SK-N-SH treated with all-trans-retinoic acid at 6 μM for 48 hours (cell line): ENCODE measurements around the gene CHSY3.

Source experiments
- ATAC-seq: fragments of 200-7000 bp; cut with Tn5 transposase; 3 replicates; pipeline ENCODE4 v1.9.1; 2020; ENCODE audit warnings: mild to moderate bottlenecking, moderate library complexity
- ARNTL ChIP-seq: fragments of 450-650 bp; formaldehyde crosslinking; IDR thresholded peaks from 2 replicates; pipeline ENCODE4 v1.5.0; 2020; ENCODE audit warnings: low read depth, mild to moderate bottlenecking, moderate library complexity, borderline replicate concordance
- BACH2 ChIP-seq: fragments of 250-450 bp; sonication (Bioruptor Pico); IDR thresholded peaks from 2 replicates; pipeline ENCODE4 v1.9.0; 2021; ENCODE audit warnings: mild to moderate bottlenecking, borderline replicate concordance
- CREB5 ChIP-seq: fragments of 250-450 bp; sonication (Bioruptor Pico); IDR thresholded peaks from 2 replicates; pipeline ENCODE4 v1.5.1; 2020; ENCODE audit warnings: low read depth, mild to moderate bottlenecking, moderate library complexity
- CSDC2 ChIP-seq: fragments of 250-450 bp; sonication (Bioruptor Pico); IDR thresholded peaks from 2 replicates; pipeline ENCODE4 v1.5.0; 2020; ENCODE audit warnings: mild to moderate bottlenecking, moderate library complexity
- ESRRG ChIP-seq: fragments of 250-450 bp; sonication (Bioruptor Pico); IDR thresholded peaks from 2 replicates; pipeline ENCODE4 v1.6.1; 2021; ENCODE audit warnings: mild to moderate bottlenecking
- GLIS3 ChIP-seq: fragments of 250-450 bp; sonication (Bioruptor Pico); IDR thresholded peaks from 2 replicates; pipeline ENCODE4 v1.5.0; 2020; ENCODE audit warnings: mild to moderate bottlenecking, moderate library complexity
- ISL1 ChIP-seq: fragments of 250-450 bp; sonication (Bioruptor Pico); IDR thresholded peaks from 2 replicates; pipeline ENCODE4 v2.1.2; 2022; ENCODE audit warnings: mild to moderate bottlenecking, moderate library complexity
- OSR1 ChIP-seq: fragments of 250-450 bp; sonication (Bioruptor Pico); IDR thresholded peaks from 2 replicates; pipeline ENCODE4 v1.8.0; 2022; ENCODE audit warnings: moderate library complexity, mild to moderate bottlenecking, inconsistent platforms
- PATZ1 ChIP-seq: fragments of 250-450 bp; sonication (Bioruptor Pico); IDR thresholded peaks from 2 replicates; pipeline ENCODE4 v1.8.0; 2020; ENCODE audit warnings: mild to moderate bottlenecking, moderate library complexity, borderline replicate concordance
- PPARA ChIP-seq: fragments of 250-450 bp; sonication (Bioruptor Pico); IDR thresholded peaks from 2 replicates; pipeline ENCODE4 v1.5.0; 2020; ENCODE audit warnings: mild to moderate bottlenecking, borderline replicate concordance
- RARB ChIP-seq: fragments of 250-450 bp; sonication (Bioruptor Pico); IDR thresholded peaks from 2 replicates; pipeline ENCODE4 v1.8.0; 2021; ENCODE audit warnings: mild to moderate bottlenecking, moderate library complexity
- SNAI2 ChIP-seq: fragments of 250-450 bp; sonication (Bioruptor Pico); IDR thresholded peaks from 2 replicates; pipeline ENCODE4 v1.5.0; 2020; ENCODE audit warnings: mild to moderate bottlenecking, moderate library complexity
- TCF4 ChIP-seq: fragments of 250-450 bp; sonication (Bioruptor Pico); IDR thresholded peaks from 2 replicates; pipeline ENCODE4 v1.8.0; 2021; ENCODE audit warnings: mild to moderate bottlenecking, moderate library complexity, borderline replicate concordance
- TOX ChIP-seq: fragments of 250-450 bp; sonication (Bioruptor Pico); IDR thresholded peaks from 2 replicates; pipeline ENCODE4 v1.8.0; 2021; ENCODE audit warnings: mild to moderate bottlenecking, moderate library complexity, borderline replicate concordance
- ZC3H10 ChIP-seq: fragments of 250-450 bp; sonication (Bioruptor Pico); IDR thresholded peaks from 2 replicates; pipeline ENCODE4 v1.5.1; 2021; ENCODE audit warnings: mild to moderate bottlenecking, moderate library complexity
- ZFP3 ChIP-seq: fragments of 250-450 bp; sonication (Bioruptor Pico); IDR thresholded peaks from 2 replicates; pipeline ENCODE4 v1.5.0; 2020; ENCODE audit warnings: mild to moderate bottlenecking, moderate library complexity
- ZFP30 ChIP-seq: fragments of 450-650 bp; formaldehyde crosslinking; IDR thresholded peaks from 2 replicates; pipeline ENCODE4 v1.5.0; 2022; ENCODE audit warnings: mild to moderate bottlenecking, moderate library complexity
- ZNF565 ChIP-seq: fragments of 450-650 bp; formaldehyde crosslinking; conservative IDR thresholded peaks from 2 replicates; pipeline ENCODE4 v1.5.0; 2020; ENCODE audit warnings: low read depth, mild to moderate bottlenecking, moderate library complexity
- ZNF70 ChIP-seq: fragments of 450-650 bp; formaldehyde crosslinking; IDR thresholded peaks from 2 replicates; pipeline ENCODE4 v1.5.0; 2020; ENCODE audit warnings: mild to moderate bottlenecking, moderate library complexity
- ZNF8 ChIP-seq: fragments of 450-650 bp; formaldehyde crosslinking; IDR thresholded peaks from 2 replicates; pipeline ENCODE4 v1.5.0; 2020; ENCODE audit warnings: mild to moderate bottlenecking, moderate library complexity
- TF ChIP-seq, protein P1 (sequence below): fragments of 250-450 bp; sonication (Bioruptor Pico); IDR thresholded peaks from 2 replicates; pipeline ENCODE4 v1.5.1; 2021; ENCODE audit warnings: mild to moderate bottlenecking, moderate library complexity
- TF ChIP-seq, protein P2 (sequence below): fragments of 250-450 bp; sonication (Bioruptor Pico); IDR thresholded peaks from 2 replicates; pipeline ENCODE4 v1.8.0; 2021; ENCODE audit warnings: low read depth, mild to moderate bottlenecking, moderate library complexity, borderline replicate concordance
- TF ChIP-seq, protein P3 (sequence below): fragments of 250-450 bp; sonication (Bioruptor Pico); IDR thresholded peaks from 2 replicates; pipeline ENCODE4 v1.5.0; 2020; ENCODE audit warnings: mild to moderate bottlenecking, moderate library complexity

The CHSY3 gene

DNA sequence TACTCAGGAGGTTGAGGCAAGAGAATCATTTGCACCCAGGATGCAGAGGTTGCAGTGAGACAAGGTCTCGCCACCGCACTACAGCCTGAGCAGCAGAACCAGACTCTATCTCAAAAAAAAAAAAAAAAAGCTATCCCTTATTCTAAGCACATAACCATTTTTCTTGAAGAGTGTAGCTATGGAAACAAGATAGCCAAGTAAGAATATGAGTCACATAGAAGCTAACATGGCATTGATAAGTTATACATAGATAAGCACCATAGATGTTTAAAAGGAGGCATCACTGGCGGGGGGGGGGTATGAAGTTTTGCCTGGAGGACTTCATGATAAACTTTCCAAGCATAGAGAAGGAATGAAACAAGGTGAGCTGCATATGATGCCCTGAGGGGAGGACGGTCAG, 26.0 kb downstream of the CHSY3 start:
- TF ChIP-seq SNAI2 (CRISPR knock-in tag) (no peak), ZNF8 (CRISPR knock-in tag) (no peak), TCF4 (CRISPR knock-in tag) (no peak), ZC3H10 (CRISPR knock-in tag) (no peak), BACH2 (no peak), ESRRG (CRISPR knock-in tag) (no peak), ZNF70 (CRISPR knock-in tag) (no peak), GLIS3 (CRISPR knock-in tag) (no peak), PATZ1 (CRISPR knock-in tag) (no peak), ZFP30 (CRISPR knock-in tag) (no peak), ARNTL (no peak), CREB5 (CRISPR knock-in tag) (no peak), OSR1 (CRISPR knock-in tag) (no peak), CSDC2 (CRISPR knock-in tag) (no peak), RARB (no peak)
- TF ChIP-seq, protein P1, sequence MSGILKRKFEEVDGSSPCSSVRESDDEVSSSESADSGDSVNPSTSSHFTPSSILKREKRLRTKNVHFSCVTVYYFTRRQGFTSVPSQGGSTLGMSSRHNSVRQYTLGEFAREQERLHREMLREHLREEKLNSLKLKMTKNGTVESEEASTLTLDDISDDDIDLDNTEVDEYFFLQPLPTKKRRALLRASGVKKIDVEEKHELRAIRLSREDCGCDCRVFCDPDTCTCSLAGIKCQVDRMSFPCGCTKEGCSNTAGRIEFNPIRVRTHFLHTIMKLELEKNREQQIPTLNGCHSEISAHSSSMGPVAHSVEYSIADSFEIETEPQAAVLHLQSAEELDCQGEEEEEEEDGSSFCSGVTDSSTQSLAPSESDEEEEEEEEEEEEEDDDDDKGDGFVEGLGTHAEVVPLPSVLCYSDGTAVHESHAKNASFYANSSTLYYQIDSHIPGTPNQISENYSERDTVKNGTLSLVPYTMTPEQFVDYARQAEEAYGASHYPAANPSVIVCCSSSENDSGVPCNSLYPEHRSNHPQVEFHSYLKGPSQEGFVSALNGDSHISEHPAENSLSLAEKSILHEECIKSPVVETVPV (CRISPR knock-in tag), result no peak
- ATAC-seq, result no peak

- TF ChIP-seq, protein P1 (CRISPR knock-in tag), result no peak
- TF ChIP-seq, protein P2, sequence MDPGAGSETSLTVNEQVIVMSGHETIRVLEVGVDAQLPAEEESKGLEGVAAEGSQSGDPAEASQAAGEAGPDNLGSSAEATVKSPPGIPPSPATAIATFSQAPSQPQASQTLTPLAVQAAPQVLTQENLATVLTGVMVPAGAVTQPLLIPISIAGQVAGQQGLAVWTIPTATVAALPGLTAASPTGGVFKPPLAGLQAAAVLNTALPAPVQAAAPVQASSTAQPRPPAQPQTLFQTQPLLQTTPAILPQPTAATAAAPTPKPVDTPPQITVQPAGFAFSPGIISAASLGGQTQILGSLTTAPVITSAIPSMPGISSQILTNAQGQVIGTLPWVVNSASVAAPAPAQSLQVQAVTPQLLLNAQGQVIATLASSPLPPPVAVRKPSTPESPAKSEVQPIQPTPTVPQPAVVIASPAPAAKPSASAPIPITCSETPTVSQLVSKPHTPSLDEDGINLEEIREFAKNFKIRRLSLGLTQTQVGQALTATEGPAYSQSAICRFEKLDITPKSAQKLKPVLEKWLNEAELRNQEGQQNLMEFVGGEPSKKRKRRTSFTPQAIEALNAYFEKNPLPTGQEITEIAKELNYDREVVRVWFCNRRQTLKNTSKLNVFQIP (CRISPR knock-in tag), result no peak
- no peak for TF ChIP-seq BACH2
- no peak for TF ChIP-seq ZFP30 (CRISPR knock-in tag)
- no peak for TF ChIP-seq GLIS3 (CRISPR knock-in tag)
- TF ChIP-seq TOX (CRISPR knock-in tag), result no peak
- TF ChIP-seq OSR1 (CRISPR knock-in tag), result no peak
- no peak for TF ChIP-seq PATZ1 (CRISPR knock-in tag)
- no peak for TF ChIP-seq CSDC2 (CRISPR knock-in tag)
- TF ChIP-seq ZC3H10 (CRISPR knock-in tag), result no peak
- no peak for TF ChIP-seq TCF4 (CRISPR knock-in tag)
- TF ChIP-seq ZFP3 (CRISPR knock-in tag), result no peak
- no peak for TF ChIP-seq ZNF565 (CRISPR knock-in tag)
- TF ChIP-seq RARB, result no peak
- TF ChIP-seq PPARA, result no peak
- TF ChIP-seq ARNTL, result no peak
- TF ChIP-seq SNAI2 (CRISPR knock-in tag), result no peak
- ATAC-seq, result no peak
Observed at GRCh38 chr5:129935626-129936025, 31.4 kb downstream of the CHSY3 start.

- ATAC-seq, result no peak
- no peak for TF ChIP-seq ZFP30 (CRISPR knock-in tag)
- TF ChIP-seq ZNF70 (CRISPR knock-in tag), result no peak
- no peak for TF ChIP-seq ZNF565 (CRISPR knock-in tag)
- no peak for TF ChIP-seq PPARA
- no peak for TF ChIP-seq ZFP3 (CRISPR knock-in tag)
- TF ChIP-seq CSDC2 (CRISPR knock-in tag), result no peak
- no peak for TF ChIP-seq PATZ1 (CRISPR knock-in tag)
- no peak for TF ChIP-seq TOX (CRISPR knock-in tag)
- TF ChIP-seq ISL1 (CRISPR knock-in tag), result no peak
- no peak for TF ChIP-seq BACH2
- no peak for TF ChIP-seq TCF4 (CRISPR knock-in tag)
- TF ChIP-seq, protein P3, sequence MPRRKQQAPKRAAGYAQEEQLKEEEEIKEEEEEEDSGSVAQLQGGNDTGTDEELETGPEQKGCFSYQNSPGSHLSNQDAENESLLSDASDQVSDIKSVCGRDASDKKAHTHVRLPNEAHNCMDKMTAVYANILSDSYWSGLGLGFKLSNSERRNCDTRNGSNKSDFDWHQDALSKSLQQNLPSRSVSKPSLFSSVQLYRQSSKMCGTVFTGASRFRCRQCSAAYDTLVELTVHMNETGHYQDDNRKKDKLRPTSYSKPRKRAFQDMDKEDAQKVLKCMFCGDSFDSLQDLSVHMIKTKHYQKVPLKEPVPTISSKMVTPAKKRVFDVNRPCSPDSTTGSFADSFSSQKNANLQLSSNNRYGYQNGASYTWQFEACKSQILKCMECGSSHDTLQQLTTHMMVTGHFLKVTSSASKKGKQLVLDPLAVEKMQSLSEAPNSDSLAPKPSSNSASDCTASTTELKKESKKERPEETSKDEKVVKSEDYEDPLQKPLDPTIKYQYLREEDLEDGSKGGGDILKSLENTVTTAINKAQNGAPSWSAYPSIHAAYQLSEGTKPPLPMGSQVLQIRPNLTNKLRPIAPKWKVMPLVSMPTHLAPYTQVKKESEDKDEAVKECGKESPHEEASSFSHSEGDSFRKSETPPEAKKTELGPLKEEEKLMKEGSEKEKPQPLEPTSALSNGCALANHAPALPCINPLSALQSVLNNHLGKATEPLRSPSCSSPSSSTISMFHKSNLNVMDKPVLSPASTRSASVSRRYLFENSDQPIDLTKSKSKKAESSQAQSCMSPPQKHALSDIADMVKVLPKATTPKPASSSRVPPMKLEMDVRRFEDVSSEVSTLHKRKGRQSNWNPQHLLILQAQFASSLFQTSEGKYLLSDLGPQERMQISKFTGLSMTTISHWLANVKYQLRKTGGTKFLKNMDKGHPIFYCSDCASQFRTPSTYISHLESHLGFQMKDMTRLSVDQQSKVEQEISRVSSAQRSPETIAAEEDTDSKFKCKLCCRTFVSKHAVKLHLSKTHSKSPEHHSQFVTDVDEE (CRISPR knock-in tag), result no peak
Observed at GRCh38 chr5:129938077-129938476, 33.8 kb downstream of the CHSY3 start.
